Endothelial cell of umbilical vein (primary cell): Measurements from ENCODE around the gene DNAJC8. TPM values are rescaled to one million over a fixed set of nuclear protein-coding genes. Genes with fewer than 3 reads are reported as not detected.

ENCODE experiments used
- BruUV-seq: library from RNA; stranded (reverse); fragments of 400-500 nt; replicated peaks from 2 replicates; lab custom pipeline; 2021; lab: Mats Ljungman, UMichigan
- CTCF ChIA-PET: fragments of 300-600, 350-600 bp; sonication (Branson Sonifier 250); formaldehyde crosslinking; loops from one replicate; lab custom pipeline; 2021; ENCODE audit warnings: antibody characterized with exemption, inconsistent platforms; lab: Charles Lee
- POLR2A ChIA-PET: fragments of 300-600, 350-600 bp; sonication (Branson Sonifier 250); formaldehyde crosslinking; loops from one replicate; lab custom pipeline; 2021; ENCODE audit warnings: antibody characterized with exemption, inconsistent platforms; lab: Charles Lee
- DNase-seq: peaks from one replicate; pipeline ENCODE4 v3.0.0-alpha.2; 2011; ENCODE audit warnings: low read depth, low spot score
- FAIRE-seq: peaks from 2 replicates; lab custom pipeline; 2011; peaks lifted over from hg19 to GRCh38; lab: Jason Lieb, UNC
- H2AFZ ChIP-seq: 2 replicates; pipeline ENCODE4 v1.6.0; 2012; ENCODE audit warnings: low read depth, low read length, control low read depth, inconsistent platforms
- H3K27ac ChIP-seq: 2 replicates; pipeline ENCODE4 v1.5.1; 2011; ENCODE audit warnings: low read depth, mild to moderate bottlenecking, control low read depth, low read length, moderate library complexity; ENCODE audit not compliant: insufficient read depth
- H3K27me3 ChIP-seq, 2 experiments: 2 replicates each; pipeline versions ENCODE4 v1.6.0 to v1.6.1; 2011; ENCODE audit warnings: low read length in 2 of 2, mixed read lengths in 1 of 2; ENCODE audit not compliant: control insufficient read depth in 2 of 2, insufficient read depth in 2 of 2
- H3K36me3 ChIP-seq, 2 experiments: 2 replicates in 1 of 2; 3 replicates in 1 of 2; pipeline ENCODE4 v1.5.1; 2011; ENCODE audit warnings: low read length in 2 of 2, mild to moderate bottlenecking in 1 of 2, moderate library complexity in 1 of 2; ENCODE audit not compliant: control insufficient read depth in 2 of 2, insufficient read depth in 2 of 2; ENCODE audit errors: extremely low read depth in 1 of 2
- H3K4me1 ChIP-seq: 3 replicates; pipeline ENCODE4 v1.5.1; 2011; ENCODE audit warnings: mild to moderate bottlenecking, low read length; ENCODE audit not compliant: control insufficient read depth, insufficient read depth; ENCODE audit errors: extremely low read depth
- H3K4me2 ChIP-seq: 2 replicates; pipeline ENCODE4 v1.6.1; 2011; ENCODE audit warnings: low read length, control low read depth, mixed read lengths; ENCODE audit not compliant: insufficient read depth
- H3K4me3 ChIP-seq, 3 experiments: fragments of 200-600 bp in 1 of 3; sonication (generic), shearing (Covaris generic) in 1 of 3; replicated peaks in 1 of 3; 2 replicates each; pipeline ENCODE4 v1.5.1; 2011 to 2016; ENCODE audit warnings: control low read depth in 3 of 3, low read length in 3 of 3, mild to moderate bottlenecking in 2 of 3, inconsistent platforms in 1 of 3, low read depth in 1 of 3, moderate library complexity in 1 of 3; ENCODE audit not compliant: insufficient read depth in 1 of 3
- H3K79me2 ChIP-seq: 2 replicates; pipeline ENCODE4 v1.6.0; 2012; ENCODE audit warnings: low read length, inconsistent platforms; ENCODE audit not compliant: control insufficient read depth, insufficient read depth
- H3K9ac ChIP-seq: replicated peaks from 2 replicates; pipeline ENCODE3; 2011; ENCODE audit warnings: low read length, control low read depth; ENCODE audit not compliant: insufficient read depth; ENCODE audit errors: extremely low read depth
- H3K9me1 ChIP-seq: replicated peaks from 3 replicates; pipeline ENCODE4 v1.6.0; 2011; ENCODE audit warnings: mild to moderate bottlenecking, low read length; ENCODE audit not compliant: control insufficient read depth, insufficient read depth; ENCODE audit errors: extremely low read depth
- H3K9me3 ChIP-seq: replicated peaks from 2 replicates; pipeline ENCODE4 v1.5.1; 2012; ENCODE audit warnings: low read length, inconsistent platforms; ENCODE audit not compliant: control insufficient read depth, insufficient read depth
- H4K20me1 ChIP-seq: replicated peaks from 2 replicates; pipeline ENCODE3; 2011; ENCODE audit warnings: mild to moderate bottlenecking, low read length; ENCODE audit not compliant: control insufficient read depth, insufficient read depth; ENCODE audit errors: extremely low read depth
- EZH2 ChIP-seq: IDR thresholded peaks from 2 replicates; pipeline ENCODE4 v1.6.1; 2012; ENCODE audit warnings: borderline replicate concordance, low read depth, mild to moderate bottlenecking, moderate library complexity, low read length, inconsistent platforms; ENCODE audit not compliant: severe bottlenecking
- FOS ChIP-seq: IDR thresholded peaks from 2 replicates; pipeline ENCODE4 v1.6.1; 2011; ENCODE audit warnings: mild to moderate bottlenecking, low read length, moderate library complexity, borderline replicate concordance; ENCODE audit not compliant: insufficient read depth
- GATA2 ChIP-seq: IDR thresholded peaks from 2 replicates; pipeline ENCODE4 v1.7.0; 2011; ENCODE audit warnings: low read depth, mild to moderate bottlenecking, moderate library complexity, mixed read lengths, low read length; ENCODE audit not compliant: insufficient read length, insufficient read depth
- JUN ChIP-seq: IDR thresholded peaks from 2 replicates; pipeline ENCODE4 v1.6.1; 2011; ENCODE audit warnings: borderline replicate concordance, low read depth; ENCODE audit not compliant: insufficient read length, insufficient read depth
- MYC ChIP-seq: IDR thresholded peaks from one replicate; pipeline ENCODE4 v1.6.1; 2011; ENCODE audit warnings: mild to moderate bottlenecking, low read depth, low read length
- POLR2A ChIP-seq: IDR thresholded peaks from 2 replicates; pipeline ENCODE4 v1.6.1; 2012; ENCODE audit warnings: low read depth, mild to moderate bottlenecking, control low read depth, low read length
- POLR2AphosphoS5 ChIP-seq: IDR thresholded peaks from 2 replicates; pipeline ENCODE4 v1.6.1; 2012; ENCODE audit warnings: low read depth, mild to moderate bottlenecking, control low read depth, low read length, moderate library complexity; ENCODE audit not compliant: insufficient read depth
- dilution Hi-C: fragments of 300-500 bp; cut with MboI; formaldehyde crosslinking; loops from one replicate; pipeline ENCODE4 v1.15.0; 2019; ENCODE audit warnings: low sequenced_read_pairs; ENCODE audit not compliant: extremely low pct_ligation_motif_present
- intact Hi-C: fragments of 100-400 bp; cut with micrococcal nuclease; formaldehyde crosslinking; loops from one replicate; pipeline ENCODE4 v1.10.0; 2022
- polyA plus RNA-seq, 4 experiments: library from polyadenylated mRNA; depleted of rRNA in 3 of 4; stranded (reverse) in 3 of 4; unstranded in 1 of 4; fragments of >200 nt; gene quantifications; 2 replicates each; pipeline versions ENCODE4 v1.2.1 to v1.2.3, GENCODE V29; 2011 to 2012; ENCODE audit warnings: missing spikeins in 1 of 4
- total RNA-seq: library from RNA; stranded (reverse); gene quantifications from 2 replicates; pipeline ENCODE4 v1.2.3, GENCODE V29; 2021
- TF ChIP-seq, protein P1 (sequence below): IDR thresholded peaks from 2 replicates; pipeline ENCODE4 v1.6.1; 2011; ENCODE audit not compliant: insufficient read depth, insufficient read length
- TF ChIP-seq, protein P2 (sequence below), 2 donors: IDR thresholded peaks; 1 replicate in 1 of 2; 2 replicates in 1 of 2; pipeline ENCODE4 v1.5.1; 2011; ENCODE audit warnings: low read length in 2 of 2, mild to moderate bottlenecking in 2 of 2, moderate library complexity in 2 of 2, control low read depth in 1 of 2, inconsistent platforms in 1 of 2, low read depth in 1 of 2; ENCODE audit not compliant: insufficient read depth in 1 of 2; ENCODE audit errors: extremely low read depth in 1 of 2

DNAJC8 gene
- total and polyA plus RNA-seq, 2 donors (not counting 3 experiments of a cell fraction or from before 2014, with no cell fraction given) = 71.0 to 106 TPM

DNA sequence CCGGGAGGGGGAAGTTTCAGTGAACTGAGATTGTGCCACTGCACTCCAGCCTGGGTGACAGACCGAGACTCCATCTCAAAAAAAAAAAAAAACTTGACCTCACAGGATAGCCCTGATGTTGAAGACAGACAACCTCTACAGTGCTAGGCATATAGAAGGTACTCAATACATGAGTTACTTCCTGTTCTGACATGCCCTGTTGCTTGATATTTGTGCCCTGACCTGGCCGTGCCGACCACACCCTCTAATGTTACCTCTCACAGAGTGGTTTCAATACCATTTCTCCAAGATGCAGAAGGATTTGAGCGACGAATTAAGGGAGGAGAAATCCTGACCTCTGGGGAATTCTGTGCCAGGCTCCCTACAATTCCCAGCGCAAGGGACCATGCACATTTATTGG, 61.6 kb downstream of the DNAJC8 start:
- dilution Hi-C loops = no loop called here
- POLR2A ChIA-PET = no interaction called here
- Histone ChIP-seq H3K9me1 (no peaks in the 10 kb centered on the region), H2AFZ (no peak overlapping the region), H3K27me3 (no peaks in the 10 kb centered on the region), H3K4me3 (no peak overlapping the region), H3K4me1 (no peaks in the 10 kb centered on the region), H3K9ac (no peak overlapping the region), H4K20me1 (no peaks in the 10 kb centered on the region), H3K79me2 (no peaks in the 10 kb centered on the region), H3K27ac (no peak overlapping the region), H3K9me3 (no peaks in the 10 kb centered on the region), H3K4me2 (no peak overlapping the region), H3K36me3 (no peaks in the 10 kb centered on the region)
- TF ChIP-seq MYC (no peak), POLR2A (no peak), GATA2 (no peak), JUN (no peak), EZH2 (no peak), FOS (no peak), POLR2AphosphoS5 (no peak)
- TF ChIP-seq, protein P1, sequence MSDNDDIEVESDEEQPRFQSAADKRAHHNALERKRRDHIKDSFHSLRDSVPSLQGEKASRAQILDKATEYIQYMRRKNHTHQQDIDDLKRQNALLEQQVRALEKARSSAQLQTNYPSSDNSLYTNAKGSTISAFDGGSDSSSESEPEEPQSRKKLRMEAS = no peak
- no peak for DNase-seq
- CTCF ChIA-PET = interaction anchor here (1.3 kb wide), 1 partner anchor 38 kb away, joined by 4 read pairs; no protein-coding TSS in a partner anchor
- BruUV-seq = no TSS peak
- intact Hi-C loops = no loop called here
- FAIRE-seq = no peak

DNA sequence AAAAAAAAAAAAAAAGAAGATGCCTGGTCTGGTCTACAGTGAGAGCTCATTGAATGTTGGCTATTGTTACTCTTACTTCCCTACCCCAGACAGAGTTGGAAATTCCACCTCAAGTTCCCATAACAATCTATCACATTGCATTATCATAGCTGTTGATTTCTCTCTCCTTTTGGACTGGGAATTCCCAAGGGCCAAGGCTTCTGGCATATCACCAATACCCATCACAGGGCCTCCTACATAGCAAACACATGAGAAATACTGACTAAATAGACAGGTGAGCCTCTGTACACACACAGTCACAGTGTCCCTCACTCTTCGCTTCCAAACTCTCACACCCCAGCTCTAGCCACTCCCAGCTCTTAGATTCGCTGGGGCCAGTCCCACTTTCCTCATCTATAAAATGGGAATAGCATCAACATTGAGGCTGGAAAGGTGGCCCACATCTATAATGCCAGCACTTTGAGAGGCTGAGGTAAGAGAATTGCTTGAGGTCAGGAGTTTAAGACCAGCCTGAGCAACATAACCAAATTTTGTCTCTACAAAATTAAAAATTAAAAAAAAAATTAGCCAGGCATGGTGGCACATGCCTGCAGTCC, 62.7 kb downstream of the DNAJC8 start:
- H3K79me2 ChIP-seq = no peaks in the 10 kb centered on the region
- FAIRE-seq (no peak), DNase-seq (no peak)
- H3K9ac ChIP-seq = no peak overlapping the region
- H3K9me3 ChIP-seq = no peaks in the 10 kb centered on the region
- intact Hi-C loops = no loop called here
- no peak overlapping the region for H3K4me3 ChIP-seq
- H3K4me1 ChIP-seq = no peaks in the 10 kb centered on the region
- H3K9me1 ChIP-seq = no peaks in the 10 kb centered on the region
- no peak overlapping the region for H2AFZ ChIP-seq
- no TSS peak for BruUV-seq
- H3K27me3 ChIP-seq = no peaks in the 10 kb centered on the region
- H3K36me3 ChIP-seq = no peaks in the 10 kb centered on the region
- dilution Hi-C loops = no loop called here
- POLR2A ChIA-PET = no interaction called here
- CTCF ChIA-PET = interaction anchor here (0.7 to 1.6 kb wide), 6 partner anchors 8 to 79 kb away, joined by 3 to 4 read pairs (median 3); no protein-coding TSS in a partner anchor
- H4K20me1 ChIP-seq = no peaks in the 10 kb centered on the region
- no peak overlapping the region for H3K27ac ChIP-seq
- TF ChIP-seq, protein P2, sequence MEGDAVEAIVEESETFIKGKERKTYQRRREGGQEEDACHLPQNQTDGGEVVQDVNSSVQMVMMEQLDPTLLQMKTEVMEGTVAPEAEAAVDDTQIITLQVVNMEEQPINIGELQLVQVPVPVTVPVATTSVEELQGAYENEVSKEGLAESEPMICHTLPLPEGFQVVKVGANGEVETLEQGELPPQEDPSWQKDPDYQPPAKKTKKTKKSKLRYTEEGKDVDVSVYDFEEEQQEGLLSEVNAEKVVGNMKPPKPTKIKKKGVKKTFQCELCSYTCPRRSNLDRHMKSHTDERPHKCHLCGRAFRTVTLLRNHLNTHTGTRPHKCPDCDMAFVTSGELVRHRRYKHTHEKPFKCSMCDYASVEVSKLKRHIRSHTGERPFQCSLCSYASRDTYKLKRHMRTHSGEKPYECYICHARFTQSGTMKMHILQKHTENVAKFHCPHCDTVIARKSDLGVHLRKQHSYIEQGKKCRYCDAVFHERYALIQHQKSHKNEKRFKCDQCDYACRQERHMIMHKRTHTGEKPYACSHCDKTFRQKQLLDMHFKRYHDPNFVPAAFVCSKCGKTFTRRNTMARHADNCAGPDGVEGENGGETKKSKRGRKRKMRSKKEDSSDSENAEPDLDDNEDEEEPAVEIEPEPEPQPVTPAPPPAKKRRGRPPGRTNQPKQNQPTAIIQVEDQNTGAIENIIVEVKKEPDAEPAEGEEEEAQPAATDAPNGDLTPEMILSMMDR (IDR thresholded peaks at IDR 0.05; ENCODE audit: extremely low read depth in 1 of 2, insufficient read depth in 1 of 2, low read depth in 1 of 2, low read length in 2 of 2) = no peak
- H3K4me2 ChIP-seq = no peak overlapping the region
